Ovary (tissue), 3 donors: ENCODE data around the gene GPR35.

Experiments
- CTCF ChIP-seq, 3 donors: fragments of 450-650 bp in 2 of 3; fragments of 200-600 bp in 1 of 3; IDR thresholded peaks; one replicate each; pipeline versions ENCODE4 v1.5.1 to v1.8.0; 2016 to 2022; ENCODE audit warnings: antibody characterized with exemption in 3 of 3, mild to moderate bottlenecking in 1 of 3
- EP300 ChIP-seq: sonication (generic); formaldehyde crosslinking; IDR thresholded peaks from one replicate; pipeline ENCODE4 v1.6.1; 2017; ENCODE audit warnings: antibody characterized with exemption
- POLR2A ChIP-seq: fragments of 450-650 bp; IDR thresholded peaks from one replicate; pipeline ENCODE4 v1.6.1; 2017; ENCODE audit warnings: antibody characterized with exemption, mild to moderate bottlenecking, moderate library complexity
- donor health status: DM: no; HTN: no; CAD: no.

- TF ChIP-seq CTCF (IDR thresholded peaks at IDR 0.05) (no peak), POLR2A (no peak), EP300 (no peak)
Observed at GRCh38 chr2:240672076-240672700, 46.9 kb downstream of the GPR35 start.
